Activated CD4-positive, alpha-beta T cell treated with anti-CD3 and anti-CD28 coated beads for 4 hours (primary cell): ENCODE data around the gene NF1.
"Not testable (repeated sequence)": the region's sequence is repeated elsewhere in the genome, so short reads cannot be mapped to it uniquely, and the experiment has no call there.

Experiments used
- DNase-seq, 2 donors: peaks; one replicate each; pipeline ENCODE4 v3.0.0-alpha.2; 2020

The NF1 gene

GRCh38 chr17:31262923-31263322, 168.1 kb downstream of the NF1 start:
- not testable (repeated sequence) for DNase-seq

DNA sequence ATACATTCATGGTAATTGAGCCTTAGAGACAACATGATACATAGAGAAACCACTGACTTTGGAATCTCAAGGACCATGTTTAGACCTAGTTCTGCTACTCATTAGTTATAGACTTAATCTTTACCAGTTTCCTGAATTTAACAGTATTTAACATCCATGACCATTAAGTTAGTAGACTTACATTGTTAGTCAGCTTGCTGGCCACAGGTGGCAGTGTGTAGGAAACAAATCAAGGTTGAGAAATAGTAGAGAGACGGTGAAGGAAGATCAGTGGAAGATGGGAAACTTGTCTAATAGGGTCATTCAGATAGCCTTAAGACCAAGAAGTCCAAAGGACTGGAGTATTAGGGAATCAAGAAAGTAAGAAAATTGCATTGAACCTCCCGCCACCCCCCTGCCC, 171.3 kb downstream of the NF1 start:
- peak in 1 of 2 donors; percentile 21 for DNase-seq

DNA sequence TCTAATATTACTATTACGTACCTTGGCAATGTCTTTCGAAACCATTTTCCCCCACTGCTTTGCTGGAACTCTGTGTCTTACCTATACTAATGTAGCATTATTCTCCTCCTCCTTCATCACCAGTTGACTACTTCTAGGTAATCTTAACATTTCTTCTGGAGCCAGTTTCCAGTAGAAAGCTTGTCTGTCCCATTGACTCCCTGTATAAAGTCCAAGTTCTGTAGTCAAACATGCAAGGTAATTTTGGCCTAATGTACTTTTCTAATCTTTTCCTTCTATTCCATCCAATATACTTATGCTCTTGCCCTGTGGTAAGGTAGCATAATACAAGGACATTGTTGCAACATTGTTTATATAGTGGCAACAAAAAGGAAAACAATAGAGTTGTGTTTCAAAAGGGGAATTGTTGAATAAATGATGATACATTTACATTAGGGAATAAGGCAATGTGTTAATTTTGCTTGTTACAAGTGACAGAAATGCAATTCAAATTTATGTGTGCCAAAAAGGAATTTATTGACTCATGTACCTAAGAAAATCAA, 174.3 kb downstream of the NF1 start:
- no peak for DNase-seq

GRCh38 chr17:31269578-31269983, 174.8 kb downstream of the NF1 start:
- no peak for DNase-seq

DNA sequence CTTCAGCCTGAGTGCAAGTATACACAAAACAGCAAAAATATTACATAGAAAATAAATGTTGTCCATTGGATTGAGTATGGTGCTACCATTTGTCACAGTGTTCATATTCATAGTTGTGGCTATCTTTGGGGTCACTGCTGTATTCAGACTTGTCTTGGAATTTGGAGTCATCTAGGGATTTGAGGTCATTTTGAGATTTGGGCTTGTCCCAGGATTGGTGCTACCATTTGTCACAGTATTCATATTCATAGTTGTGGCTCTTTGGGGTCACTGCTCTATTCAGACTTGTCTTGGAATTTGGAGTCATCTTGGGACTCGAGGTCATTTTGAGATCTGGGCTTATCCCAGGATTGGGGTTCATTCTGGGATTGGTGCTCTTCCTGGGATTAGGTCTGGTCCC, 177.5 kb downstream of the NF1 start:
- no peak for DNase-seq

DNA sequence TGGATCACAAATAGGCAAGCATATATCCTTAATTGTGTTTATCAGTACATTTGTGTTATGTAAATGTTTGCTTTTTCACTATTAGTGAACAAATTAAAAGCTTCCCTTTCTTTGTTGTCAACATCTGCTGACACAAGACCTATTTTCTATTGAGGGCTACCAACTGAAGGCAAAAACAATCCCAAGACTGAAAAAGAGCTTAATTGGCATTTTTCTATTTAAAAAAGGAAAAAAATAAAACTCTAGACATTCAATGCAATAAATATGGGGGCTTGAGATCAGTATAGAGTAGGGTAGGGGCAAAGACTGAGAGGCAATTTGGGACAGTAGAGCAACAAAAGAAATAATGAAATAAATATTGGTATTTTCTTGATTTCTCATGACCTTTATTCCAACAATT, 178.0 kb downstream of the NF1 start:
- no peak for DNase-seq

DNA sequence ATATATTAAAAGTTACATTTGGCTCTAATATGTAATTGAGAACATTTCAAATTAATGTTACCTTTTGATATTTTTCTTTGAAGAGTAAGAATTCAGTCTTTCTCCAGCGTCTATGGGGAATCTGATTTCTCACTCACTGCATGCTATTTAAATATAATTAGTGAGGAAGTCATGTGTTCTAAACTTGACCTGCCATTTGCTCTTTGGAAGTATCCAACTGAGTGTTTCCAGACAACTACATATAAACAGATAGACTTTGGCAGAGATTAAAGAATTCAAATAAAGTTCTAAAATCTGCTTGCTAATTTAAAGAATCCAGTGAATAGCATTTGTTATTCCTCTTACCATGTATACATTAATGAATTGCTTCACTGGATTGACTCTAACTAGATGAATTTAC, 178.7 kb downstream of the NF1 start:
- DNase-seq: no peak

DNA sequence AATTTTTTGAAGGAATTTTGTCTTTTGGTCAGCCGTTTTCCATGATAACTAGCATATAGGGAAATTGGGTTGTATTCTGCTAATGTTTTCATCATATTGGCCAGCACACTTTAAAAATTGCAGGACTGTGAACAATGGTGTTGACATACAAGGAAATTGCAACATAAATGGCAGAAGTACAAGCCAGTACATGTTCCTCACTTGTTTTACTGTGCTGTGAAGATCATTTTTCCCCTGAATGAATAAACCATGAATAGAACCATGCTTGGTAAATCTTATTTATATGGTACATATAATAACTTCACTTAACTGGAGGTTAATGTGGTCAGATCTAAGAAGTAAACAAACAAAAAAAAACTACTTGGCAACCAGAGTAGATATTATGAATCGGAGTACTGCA, 179.5 kb downstream of the NF1 start:
- DNase-seq: no peak

DNA sequence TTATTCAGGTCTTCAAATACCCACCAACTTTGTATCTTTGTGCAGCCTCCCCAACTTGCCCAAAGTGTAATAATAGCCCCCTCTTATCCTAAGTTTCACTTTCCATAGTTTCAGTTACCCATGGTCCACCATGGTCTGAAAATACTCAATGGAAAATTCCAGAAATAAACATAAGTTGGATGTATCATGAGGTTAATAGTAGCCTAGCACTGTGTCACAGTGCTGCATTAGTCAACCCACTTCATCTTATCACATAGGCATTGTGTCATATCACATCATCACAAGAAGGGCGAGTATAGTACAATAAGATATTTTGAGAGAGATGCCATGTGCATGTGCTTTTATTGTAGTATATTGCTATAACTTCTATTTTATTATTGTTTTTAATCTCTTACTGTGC, 180.3 kb downstream of the NF1 start:
- no peak for DNase-seq

DNA sequence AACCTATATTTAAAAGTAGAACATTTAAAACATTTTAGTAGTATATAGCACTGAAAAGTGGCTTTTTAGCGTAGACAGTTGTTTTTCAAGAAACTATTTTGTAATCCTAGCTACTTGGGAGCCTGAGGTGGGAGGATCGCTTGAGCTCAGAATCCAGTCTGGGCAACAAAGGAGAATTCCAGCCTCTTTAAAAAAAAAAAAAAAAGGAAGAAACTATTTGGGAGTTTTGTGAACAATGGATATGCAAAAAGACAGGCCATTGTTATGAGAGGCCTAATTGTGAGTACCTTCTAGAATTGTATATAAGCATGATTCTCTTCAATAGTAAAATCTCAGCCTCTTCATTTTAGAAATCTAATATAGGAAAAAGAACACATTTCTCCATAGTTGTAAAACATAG, 184.6 kb downstream of the NF1 start:
- no peak for DNase-seq

DNA sequence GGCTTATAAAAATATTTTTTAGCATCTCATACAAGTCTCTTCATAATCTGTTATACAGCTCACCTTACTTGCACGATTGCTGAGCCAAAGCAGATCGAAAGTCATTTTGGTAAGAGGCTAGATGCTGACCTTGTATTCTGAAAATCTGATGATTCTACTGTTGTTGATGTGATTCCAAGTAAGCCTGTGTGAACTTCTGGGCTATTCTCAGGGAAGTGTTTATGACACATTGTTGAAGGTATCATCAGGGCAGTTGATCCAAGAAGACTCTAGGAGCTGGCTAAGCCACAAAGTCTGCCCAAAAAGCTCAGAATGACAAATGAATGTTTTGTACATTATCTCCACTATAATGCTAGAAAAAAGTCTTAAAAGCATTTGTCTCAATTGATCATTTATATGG, 186.3 kb downstream of the NF1 start:
- DNase-seq: no peak

- DNase-seq: no peak
Observed at GRCh38 chr17:31283841-31284240, 189.1 kb downstream of the NF1 start.

DNA sequence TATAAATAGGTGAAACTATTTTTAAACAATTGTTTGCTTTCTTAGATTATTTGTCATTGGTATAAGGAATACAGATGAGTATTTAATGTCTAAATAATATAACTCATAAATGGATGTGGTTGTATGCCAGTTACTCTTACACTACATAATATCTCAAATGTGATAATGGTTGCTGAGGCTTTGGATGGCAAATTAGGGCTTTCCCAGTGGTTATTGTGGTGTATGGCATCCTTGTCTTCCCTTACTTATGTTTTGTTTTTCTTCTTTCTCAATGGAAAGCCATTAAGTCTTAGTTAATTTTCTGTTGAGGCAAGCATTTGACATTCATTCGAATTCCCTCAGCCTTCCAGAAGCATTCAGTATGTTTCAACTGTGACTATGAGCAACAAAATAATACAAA, 191.8 kb downstream of the NF1 start:
- no peak for DNase-seq

- DNase-seq: not testable (repeated sequence)
Observed at GRCh38 chr17:31287932-31288331, 193.2 kb downstream of the NF1 start.

DNA sequence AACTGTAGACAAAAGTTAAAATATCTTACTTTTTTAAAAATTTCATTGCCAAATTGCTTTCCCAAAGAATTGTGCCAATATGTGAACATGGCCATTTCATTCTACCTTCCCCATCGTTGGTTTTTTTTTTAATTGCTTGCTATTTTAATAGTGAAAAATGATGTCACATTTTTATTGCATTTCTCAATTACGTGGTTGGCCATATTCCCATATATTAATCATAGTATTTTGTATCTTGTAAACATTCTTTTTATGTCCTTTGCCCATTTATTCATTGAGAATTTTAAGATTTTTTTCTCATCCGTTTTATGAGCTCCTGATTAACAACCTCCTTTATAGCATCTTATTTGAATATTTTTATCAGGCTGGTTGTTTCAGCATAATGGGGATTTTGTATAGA, 195.0 kb downstream of the NF1 start:
- DNase-seq: no peak

DNA sequence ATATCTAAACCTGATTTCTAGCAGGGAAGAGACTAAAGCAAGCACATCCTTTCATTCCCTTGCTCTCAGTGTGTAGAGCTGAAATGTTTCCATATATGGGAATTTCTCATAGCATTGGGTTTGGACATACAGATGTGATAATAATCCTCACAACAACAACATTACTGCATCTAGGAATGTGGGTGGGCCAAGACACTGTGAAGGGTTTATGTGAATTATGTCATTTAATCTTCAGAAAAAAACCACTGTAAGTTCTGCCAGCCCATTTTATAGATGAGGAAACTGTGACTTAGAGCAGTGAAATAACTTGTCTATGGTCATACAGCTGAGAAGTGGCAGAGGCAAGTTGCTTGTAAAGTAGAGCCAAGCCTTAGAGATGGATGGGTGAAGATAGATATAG, 197.0 kb downstream of the NF1 start:
- no peak for DNase-seq

- no peak for DNase-seq
Observed at GRCh38 chr17:31293581-31293980, 198.8 kb downstream of the NF1 start.

DNA sequence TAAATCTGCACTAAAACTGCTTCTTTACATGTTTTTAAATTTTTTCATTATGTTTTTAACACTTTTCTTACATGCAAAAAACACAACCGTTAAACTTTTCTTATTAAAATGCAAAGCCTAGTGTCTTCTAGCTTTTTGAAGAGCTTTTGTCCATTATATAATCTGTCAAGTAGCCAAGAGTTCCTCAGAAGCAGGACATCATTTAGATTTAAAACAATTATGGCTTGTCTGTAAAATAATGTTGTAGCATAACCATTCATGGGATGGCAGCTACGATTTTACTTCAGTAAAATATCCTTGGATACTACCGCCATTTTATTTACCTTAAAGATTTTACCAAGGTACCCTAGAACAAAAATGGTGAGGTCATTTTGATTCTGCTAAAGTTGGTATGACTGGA, 199.5 kb downstream of the NF1 start:
- DNase-seq: no peak

DNA sequence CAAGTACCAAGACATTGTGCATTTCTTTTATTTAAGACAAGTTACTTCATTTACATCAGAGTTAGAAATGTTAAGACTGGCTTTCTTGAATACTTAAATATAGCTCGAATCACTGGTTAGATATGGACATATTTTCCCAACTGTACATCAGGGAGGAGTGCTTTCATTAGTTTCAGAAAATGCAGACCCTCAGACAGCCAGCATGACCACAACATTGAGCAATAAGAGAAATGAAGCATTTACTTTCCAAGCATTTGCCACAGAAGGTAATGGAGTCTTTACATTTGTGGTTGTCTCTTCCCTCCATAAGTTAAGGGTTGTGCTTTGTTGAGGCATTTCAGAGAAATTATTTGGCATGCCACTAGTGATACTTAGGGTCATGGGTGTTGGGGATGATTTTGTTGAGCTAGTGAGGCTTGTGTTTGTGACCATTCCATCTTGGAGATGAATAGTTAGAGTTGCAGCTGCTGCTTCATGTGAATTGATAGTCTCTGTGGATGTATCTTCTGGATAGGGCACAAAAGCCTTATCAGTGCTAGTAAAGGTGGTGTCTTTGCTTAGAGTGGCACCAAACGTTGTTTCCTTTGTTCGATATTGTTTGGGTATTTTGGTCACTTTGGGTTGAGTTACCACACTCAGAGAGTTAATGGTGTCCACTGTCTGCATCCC, 200.2 kb downstream of the NF1 start:
- DNase-seq: no peak

- DNase-seq: no peak
Observed at GRCh38 chr17:31295489-31295871, 200.7 kb downstream of the NF1 start.

DNA sequence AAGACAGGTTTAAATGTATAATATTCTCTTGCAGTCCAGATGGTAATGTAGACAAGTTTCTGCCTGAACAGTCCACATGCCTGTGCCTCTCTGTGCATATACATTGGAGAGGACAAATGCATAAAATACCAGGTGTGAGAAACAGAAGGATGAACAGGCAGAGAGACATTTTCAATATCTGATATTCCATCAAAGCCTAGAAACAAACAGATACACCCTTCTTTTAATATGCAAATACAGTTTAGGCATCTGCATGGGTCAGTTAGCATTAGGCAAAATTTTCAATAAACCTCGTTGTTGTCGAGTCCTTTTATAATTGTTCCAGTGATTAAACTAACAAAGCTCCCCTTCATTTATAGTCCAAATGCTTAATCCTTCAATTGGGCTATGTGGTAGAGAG, 201.4 kb downstream of the NF1 start:
- no peak for DNase-seq

- no peak for DNase-seq
Observed at GRCh38 chr17:31297090-31297489, 202.3 kb downstream of the NF1 start, which contains the start of gene OMG. Gene OMG (minus strand): TSS chr17:31297239. CDS start chr17:31296331, 908 bp downstream.

DNA sequence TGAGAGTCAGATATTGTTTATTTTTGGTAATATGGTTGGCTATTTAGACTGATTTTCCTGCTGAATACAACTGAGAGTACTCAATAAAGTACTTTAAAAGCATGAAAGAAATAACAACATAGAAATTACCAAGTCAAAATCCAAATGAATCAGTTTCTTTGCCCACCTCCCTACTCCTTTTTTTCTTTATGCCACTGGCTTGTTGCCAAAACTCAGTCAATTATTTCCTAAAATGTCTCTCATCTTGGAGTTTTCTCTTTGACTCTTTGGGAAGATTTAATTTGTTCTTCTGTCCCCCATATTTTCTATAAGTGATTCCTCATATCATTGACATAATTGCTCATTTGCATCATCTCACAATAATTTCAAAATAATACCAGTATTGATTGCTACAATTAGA, 204.8 kb downstream of the NF1 start:
- no peak for DNase-seq

DNA sequence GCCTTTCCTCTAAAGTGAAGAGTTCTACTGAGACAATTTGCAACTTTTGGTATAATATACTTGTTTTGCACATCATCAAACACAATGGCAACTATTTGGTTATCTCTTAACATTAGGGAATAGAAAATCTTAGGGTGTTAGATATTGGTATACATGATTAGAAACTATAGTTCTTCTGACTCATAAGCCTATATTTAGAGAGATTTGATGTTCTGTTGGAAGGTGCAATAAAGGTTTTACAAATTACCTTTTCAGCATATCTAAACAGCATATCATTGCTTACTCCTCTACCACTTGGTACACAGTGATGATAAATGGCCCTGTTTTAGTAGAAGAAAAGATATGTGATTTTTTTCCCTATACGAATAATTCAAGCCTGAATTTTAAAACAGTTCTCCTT, 212.9 kb downstream of the NF1 start:
- DNase-seq: no peak
